OCI-LY1 (cell line): Measurements from ENCODE around the gene ZNF282.

Experiments used
- H2AFZ ChIP-seq: fragments of 200-600 bp; sonication (generic), shearing (Covaris generic); 2 replicates; pipeline ENCODE4 v1.6.0; 2014; ENCODE audit warnings: antibody characterized with exemption, mild to moderate bottlenecking, low read length
- H3F3A ChIP-seq: fragments of 200-600 bp; sonication (generic), shearing (Covaris generic); 2 replicates; pipeline ENCODE4 v1.6.0; 2014; ENCODE audit warnings: mild to moderate bottlenecking, antibody characterized with exemption, low read length, moderate library complexity; ENCODE audit not compliant: insufficient read depth
- H3K27ac ChIP-seq: fragments of 200-600 bp; sonication (generic); 2 replicates; pipeline ENCODE4 v1.5.1; 2014; ENCODE audit warnings: low read length, mixed run types, mild to moderate bottlenecking, low read depth; ENCODE audit not compliant: poor library complexity, severe bottlenecking
- H3K27me3 ChIP-seq: fragments of 200-600 bp; sonication (generic); 2 replicates; pipeline ENCODE4 v1.6.0; 2014; ENCODE audit warnings: antibody characterized with exemption, mild to moderate bottlenecking, low read length, moderate library complexity; ENCODE audit not compliant: insufficient read depth
- H3K36me3 ChIP-seq: fragments of 200-600 bp; sonication (generic); 2 replicates; pipeline ENCODE4 v1.6.1; 2014; ENCODE audit warnings: mild to moderate bottlenecking, antibody characterized with exemption, low read length, moderate library complexity, mixed read lengths; ENCODE audit not compliant: insufficient read depth
- H3K4me1 ChIP-seq: fragments of 200-600 bp; sonication (generic); 2 replicates; pipeline ENCODE4 v1.5.1; 2014; ENCODE audit warnings: mild to moderate bottlenecking, low read length, moderate library complexity; ENCODE audit not compliant: insufficient read depth, severe bottlenecking
- H3K4me2 ChIP-seq: fragments of 200-600 bp; sonication (generic), shearing (Covaris generic); 2 replicates; pipeline ENCODE4 v1.6.1; 2014; ENCODE audit warnings: low read length
- H3K4me3 ChIP-seq: fragments of 200-600 bp; sonication (generic); 2 replicates; pipeline ENCODE4 v1.5.1; 2014; ENCODE audit warnings: low read length, low read depth, mild to moderate bottlenecking, mixed read lengths; ENCODE audit not compliant: poor library complexity, severe bottlenecking
- H3K79me2 ChIP-seq: fragments of 200-600 bp; shearing (Covaris generic); 2 replicates; pipeline ENCODE4 v1.6.1; 2016; ENCODE audit warnings: mixed run types, low read length, mixed read lengths; ENCODE audit not compliant: insufficient read depth
- H3K9ac ChIP-seq: fragments of 200-600 bp; sonication (generic), shearing (Covaris generic); 2 replicates; pipeline ENCODE4 v1.6.1; 2014; ENCODE audit warnings: mild to moderate bottlenecking, low read length, mixed read lengths
- H3K9me2 ChIP-seq: fragments of 200-600 bp; sonication (generic), shearing (Covaris generic); 2 replicates; pipeline ENCODE4 v1.6.1; 2014; ENCODE audit warnings: low read depth, mild to moderate bottlenecking, low read length, mixed read lengths
- H3K9me3 ChIP-seq: fragments of 200-600 bp; shearing (Covaris generic); 2 replicates; pipeline ENCODE4 v1.6.1; 2014; ENCODE audit warnings: low read length, mixed read lengths
- H4K20me1 ChIP-seq: fragments of 200-600 bp; sonication (generic), shearing (Covaris generic); 2 replicates; pipeline ENCODE4 v1.6.0; 2016; ENCODE audit warnings: mild to moderate bottlenecking, low read length; ENCODE audit not compliant: insufficient read depth
- EZH2 ChIP-seq: fragments of 200-600 bp; sonication (generic), shearing (Covaris generic); IDR thresholded peaks from 2 replicates; pipeline ENCODE4 v1.8.0; 2017; ENCODE audit warnings: borderline replicate concordance, mixed run types, mild to moderate bottlenecking, antibody characterized with exemption, low read length, moderate library complexity, mixed read lengths
- TF ChIP-seq, protein P1 (sequence below): fragments of 200-600 bp; sonication (generic), shearing (Covaris generic); IDR thresholded peaks from 2 replicates; pipeline ENCODE4 v1.5.1; 2017; ENCODE audit warnings: mild to moderate bottlenecking, antibody characterized with exemption, low read length, moderate library complexity, mixed read lengths

ZNF282 gene

DNA sequence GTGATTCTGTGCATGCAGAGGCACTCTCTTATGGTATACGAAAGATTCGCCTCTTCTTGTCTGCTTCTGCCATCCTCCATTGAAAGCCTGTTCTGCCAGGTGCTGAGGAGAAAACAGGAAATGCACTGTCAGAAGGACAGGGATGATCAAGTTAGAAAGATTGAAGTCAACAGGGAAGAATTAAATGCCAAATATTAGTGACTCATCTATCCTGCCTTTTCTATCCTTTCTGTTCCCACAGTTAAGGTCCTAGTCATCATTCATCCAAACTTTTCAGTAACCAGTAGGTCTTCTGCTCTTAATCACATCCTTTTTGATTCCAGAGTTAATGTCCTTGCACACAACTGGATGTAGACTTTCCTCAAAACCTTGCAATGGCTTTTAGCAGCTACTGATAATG is 61.8 kb downstream of the ZNF282 start:
- 0 out of 2 replicates have a peak, but pooled peaks cover 4% of the 10 kb centered on the region for H3F3A ChIP-seq
- no peak overlapping the region for H2AFZ ChIP-seq
- no peaks in the 10 kb centered on the region for H3K79me2 ChIP-seq
- H3K4me3 ChIP-seq, result no peak overlapping the region
- no peaks in the 10 kb centered on the region for H3K9me3 ChIP-seq
- no peaks in the 10 kb centered on the region for H4K20me1 ChIP-seq
- peaks cover 10% of the 10 kb centered on the region for H3K4me1 ChIP-seq
- no peak overlapping the region for H3K9ac ChIP-seq
- H3K36me3 ChIP-seq, result peaks cover 42% of the 10 kb centered on the region
- no peak overlapping the region for H3K4me2 ChIP-seq
- H3K27ac ChIP-seq, result no peak overlapping the region
- no peaks in the 10 kb centered on the region for H3K27me3 ChIP-seq
- TF ChIP-seq EZH2, result no peak
- TF ChIP-seq, protein P1, sequence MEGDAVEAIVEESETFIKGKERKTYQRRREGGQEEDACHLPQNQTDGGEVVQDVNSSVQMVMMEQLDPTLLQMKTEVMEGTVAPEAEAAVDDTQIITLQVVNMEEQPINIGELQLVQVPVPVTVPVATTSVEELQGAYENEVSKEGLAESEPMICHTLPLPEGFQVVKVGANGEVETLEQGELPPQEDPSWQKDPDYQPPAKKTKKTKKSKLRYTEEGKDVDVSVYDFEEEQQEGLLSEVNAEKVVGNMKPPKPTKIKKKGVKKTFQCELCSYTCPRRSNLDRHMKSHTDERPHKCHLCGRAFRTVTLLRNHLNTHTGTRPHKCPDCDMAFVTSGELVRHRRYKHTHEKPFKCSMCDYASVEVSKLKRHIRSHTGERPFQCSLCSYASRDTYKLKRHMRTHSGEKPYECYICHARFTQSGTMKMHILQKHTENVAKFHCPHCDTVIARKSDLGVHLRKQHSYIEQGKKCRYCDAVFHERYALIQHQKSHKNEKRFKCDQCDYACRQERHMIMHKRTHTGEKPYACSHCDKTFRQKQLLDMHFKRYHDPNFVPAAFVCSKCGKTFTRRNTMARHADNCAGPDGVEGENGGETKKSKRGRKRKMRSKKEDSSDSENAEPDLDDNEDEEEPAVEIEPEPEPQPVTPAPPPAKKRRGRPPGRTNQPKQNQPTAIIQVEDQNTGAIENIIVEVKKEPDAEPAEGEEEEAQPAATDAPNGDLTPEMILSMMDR, result no peak
- no peaks in the 10 kb centered on the region for H3K9me2 ChIP-seq

DNA sequence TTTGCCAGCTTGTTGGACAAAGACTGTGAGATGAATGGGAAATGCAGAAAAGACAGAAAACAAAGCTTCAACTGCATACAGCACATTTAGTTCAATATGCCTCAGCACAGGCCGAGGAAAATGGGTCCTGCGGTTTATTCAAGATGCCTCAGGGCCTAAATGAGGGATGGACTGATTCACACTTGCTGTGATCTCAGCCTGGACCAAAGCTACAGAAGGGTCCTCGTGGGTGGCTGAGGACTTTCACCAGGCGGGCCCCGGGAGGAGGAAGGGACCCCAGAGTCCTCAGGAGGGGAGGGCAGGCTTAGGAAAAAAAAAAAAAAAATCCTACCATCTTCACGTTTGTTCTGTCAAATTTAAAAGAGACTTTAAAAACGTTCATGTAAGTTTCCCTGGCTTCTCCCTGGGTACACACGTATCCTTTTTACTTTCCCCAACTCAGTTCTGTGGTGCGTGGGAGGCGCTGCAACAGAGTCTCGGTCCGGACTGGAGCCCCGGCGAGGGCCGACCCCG is 66.0 kb downstream of the ZNF282 start:
- Histone ChIP-seq H3K79me2 (no peaks in the 10 kb centered on the region), H3K27ac (no peak overlapping the region), H3K9me2 (no peaks in the 10 kb centered on the region), H3K4me3 (peak overlapping the region; percentile 87), H3F3A (peaks cover 8% of the 10 kb centered on the region; the same call in 1 of the 2 replicates), H3K9ac (peak overlapping the region; percentile 96), H3K27me3 (no peaks in the 10 kb centered on the region), H2AFZ (peak overlapping the region; percentile 97), H3K4me1 (peaks cover 27% of the 10 kb centered on the region), H4K20me1 (no peaks in the 10 kb centered on the region), H3K36me3 (peaks cover 11% of the 10 kb centered on the region; the same call in 1 of the 2 replicates), H3K9me3 (no peaks in the 10 kb centered on the region), H3K4me2 (peak overlapping the region; percentile 100)
- TF ChIP-seq EZH2, result no peak
- TF ChIP-seq, protein P1, result no peak

DNA sequence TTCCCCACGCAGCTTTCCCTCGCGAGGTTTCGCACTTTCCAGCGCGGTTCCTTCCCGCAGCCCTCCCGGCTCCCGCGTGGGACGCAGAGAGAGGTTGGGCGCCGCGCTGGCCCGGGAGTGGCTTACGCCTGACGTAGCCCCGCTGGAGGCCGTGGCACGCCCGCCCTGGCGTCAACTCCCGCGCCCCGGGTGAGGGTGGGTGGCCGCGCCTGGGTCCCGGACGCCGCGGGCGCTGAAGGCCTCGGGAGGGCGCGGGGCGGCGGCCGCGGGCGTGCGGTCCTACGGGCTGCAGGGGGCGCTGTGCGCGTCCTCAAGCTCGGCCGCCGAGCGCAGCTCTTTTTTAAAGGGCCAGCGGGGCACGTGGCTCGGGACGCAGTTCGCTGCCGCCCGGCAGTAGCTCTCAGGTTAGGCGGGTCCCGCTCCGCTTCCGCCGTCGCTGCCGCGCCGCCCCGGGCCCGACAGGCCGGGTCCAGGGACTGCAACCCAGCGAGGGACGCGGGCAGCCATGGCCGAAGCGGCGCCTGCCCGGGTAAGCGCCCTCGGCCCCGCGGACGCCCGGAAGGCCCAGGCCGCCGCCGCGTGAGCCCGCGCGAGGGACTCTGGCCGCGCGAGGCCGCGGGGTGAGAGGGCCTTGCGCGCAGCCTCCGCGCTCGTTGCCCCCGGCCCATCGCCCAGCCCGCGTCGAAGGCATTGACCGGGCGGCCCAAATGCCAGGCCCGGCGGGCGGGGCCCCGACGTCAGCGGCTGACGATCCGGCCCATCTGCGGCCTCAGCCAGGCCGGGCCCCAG is 66.7 kb downstream of the ZNF282 start, which contains the start of gene ZNF783:
ZNF783 (plus strand) TSS at position 368 of the 789 bp plus-strand sequence; CDS start at position 506, 138 bp downstream.
- no peaks in the 10 kb centered on the region for H3K27me3 ChIP-seq
- peak within 1 kb of the TSS; percentile 96 for H3K9ac ChIP-seq
- H3K27ac ChIP-seq, result peak within 1 kb of the TSS; percentile 45
- TF ChIP-seq, protein P1, result peak; percentile 77
- TF ChIP-seq EZH2, result no peak
- no peaks in the 10 kb centered on the region for H3K9me3 ChIP-seq
- peak within 1 kb of the TSS; percentile 87 for H3K4me3 ChIP-seq
- H3K79me2 ChIP-seq, result no peaks in the 10 kb centered on the region
- no peaks in the 10 kb centered on the region for H4K20me1 ChIP-seq
- H3K36me3 ChIP-seq, result peaks cover 13% of the 10 kb centered on the region
- peaks cover 8% of the 10 kb centered on the region; the same call in 1 of the 2 replicates for H3F3A ChIP-seq
- H3K9me2 ChIP-seq, result no peaks in the 10 kb centered on the region
- peak within 1 kb of the TSS; percentile 100 for H3K4me2 ChIP-seq
- peaks cover 27% of the 10 kb centered on the region for H3K4me1 ChIP-seq
- H2AFZ ChIP-seq, result peak within 1 kb of the TSS; percentile 97
